Measurements from ENCODE around the gene PTPRN2.
"Not testable (repeated sequence)": the region's sequence is repeated elsewhere in the genome, so short reads cannot be mapped to it uniquely, and the experiment has no call there.

Gene PTPRN2

GRCh38 chr7:158517571-158517970, 70.1 kb downstream of the PTPRN2 start:
- no peak for DNase-seq

- no peak for DNase-seq
Measured at GRCh38 chr7:158517072-158517471, 70.6 kb downstream of the PTPRN2 start.

- DNase-seq = no peak
Measured at GRCh38 chr7:158516524-158516923, 71.1 kb downstream of the PTPRN2 start.

GRCh38 chr7:158512869-158513268, 74.8 kb downstream of the PTPRN2 start:
- DNase-seq = no peak

GRCh38 chr7:158512042-158512441, 75.6 kb downstream of the PTPRN2 start:
- DNase-seq = no peak

GRCh38 chr7:158508802-158509385, 78.7 kb downstream of the PTPRN2 start:
- no peak for DNase-seq

- DNase-seq = not testable (repeated sequence)
Measured at GRCh38 chr7:158508321-158508720, 79.3 kb downstream of the PTPRN2 start.

GRCh38 chr7:158507917-158508316, 79.7 kb downstream of the PTPRN2 start:
- DNase-seq = no peak

- not testable (repeated sequence) for DNase-seq
Measured at GRCh38 chr7:158507175-158507574, 80.4 kb downstream of the PTPRN2 start.

- DNase-seq = no peak
Measured at GRCh38 chr7:158506626-158507025, 81.0 kb downstream of the PTPRN2 start.

GRCh38 chr7:158505683-158506082, 81.9 kb downstream of the PTPRN2 start:
- DNase-seq = no peak

GRCh38 chr7:158502068-158502750, 85.4 kb downstream of the PTPRN2 start:
- DNase-seq = no peak

GRCh38 chr7:158501393-158502067, 86.1 kb downstream of the PTPRN2 start:
- no peak for DNase-seq

- no peak for DNase-seq
Measured at GRCh38 chr7:158500651-158501052, 87.0 kb downstream of the PTPRN2 start.

GRCh38 chr7:158499082-158499455, 88.6 kb downstream of the PTPRN2 start:
- no peak for DNase-seq

- no peak for DNase-seq
Measured at GRCh38 chr7:158498443-158499081, 89.1 kb downstream of the PTPRN2 start.

GRCh38 chr7:158497627-158498026, 90.0 kb downstream of the PTPRN2 start:
- DNase-seq = no peak

GRCh38 chr7:158495786-158496185, 91.8 kb downstream of the PTPRN2 start:
- peak; percentile 51 for DNase-seq

- no peak for DNase-seq
Measured at GRCh38 chr7:158495216-158495615, 92.4 kb downstream of the PTPRN2 start.

GRCh38 chr7:158494643-158495042, 93.0 kb downstream of the PTPRN2 start:
- DNase-seq = peak; percentile 10

GRCh38 chr7:158494162-158494586, 93.4 kb downstream of the PTPRN2 start:
- no peak for DNase-seq

- no peak for DNase-seq
Measured at GRCh38 chr7:158492367-158492764, 95.3 kb downstream of the PTPRN2 start.

GRCh38 chr7:158491094-158491493, 96.5 kb downstream of the PTPRN2 start:
- no peak for DNase-seq

All from right kidney (tissue), 1 donor.